ENCODE measurements around the gene CDKN1C. TPM values are rescaled to one million over a fixed set of nuclear protein-coding genes. Genes with fewer than 3 reads are reported as not detected.

Gene CDKN1C
- total RNA-seq, 2 donors from 2014 or later = 23.6 to 58.8 TPM

- DNase-seq (ENCODE audit: low spot score) = no peak
- intact Hi-C loops (cut with DNase I) = loop anchor here (5.0 to 10.0 kb wide), 2 partner anchors 467 to 589 kb away; partner anchors contain the start of genes C11orf21 (in 1 of the 2) and TSPAN32 (in 1 of the 2)
Observed at GRCh38 chr11:2893935-2894334, 8.4 kb upstream of the CDKN1C start.

- no peak for DNase-seq (ENCODE audit: low spot score)
- intact Hi-C loops (cut with DNase I) = loop anchor here (5.0 to 10.0 kb wide), 2 partner anchors 466 to 588 kb away; partner anchors contain the start of genes C11orf21 (in 1 of the 2) and TSPAN32 (in 1 of the 2)
Observed at GRCh38 chr11:2892967-2893528, 7.5 kb upstream of the CDKN1C start.

GRCh38 chr11:2892215-2892966, 6.8 kb upstream of the CDKN1C start:
- DNase-seq (ENCODE audit: low spot score) = no peak
- intact Hi-C loops (cut with DNase I) = loop anchor here (5.0 to 10.0 kb wide), 2 partner anchors 465 to 588 kb away; partner anchors contain the start of genes C11orf21 (in 1 of the 2) and TSPAN32 (in 1 of the 2)

DNA sequence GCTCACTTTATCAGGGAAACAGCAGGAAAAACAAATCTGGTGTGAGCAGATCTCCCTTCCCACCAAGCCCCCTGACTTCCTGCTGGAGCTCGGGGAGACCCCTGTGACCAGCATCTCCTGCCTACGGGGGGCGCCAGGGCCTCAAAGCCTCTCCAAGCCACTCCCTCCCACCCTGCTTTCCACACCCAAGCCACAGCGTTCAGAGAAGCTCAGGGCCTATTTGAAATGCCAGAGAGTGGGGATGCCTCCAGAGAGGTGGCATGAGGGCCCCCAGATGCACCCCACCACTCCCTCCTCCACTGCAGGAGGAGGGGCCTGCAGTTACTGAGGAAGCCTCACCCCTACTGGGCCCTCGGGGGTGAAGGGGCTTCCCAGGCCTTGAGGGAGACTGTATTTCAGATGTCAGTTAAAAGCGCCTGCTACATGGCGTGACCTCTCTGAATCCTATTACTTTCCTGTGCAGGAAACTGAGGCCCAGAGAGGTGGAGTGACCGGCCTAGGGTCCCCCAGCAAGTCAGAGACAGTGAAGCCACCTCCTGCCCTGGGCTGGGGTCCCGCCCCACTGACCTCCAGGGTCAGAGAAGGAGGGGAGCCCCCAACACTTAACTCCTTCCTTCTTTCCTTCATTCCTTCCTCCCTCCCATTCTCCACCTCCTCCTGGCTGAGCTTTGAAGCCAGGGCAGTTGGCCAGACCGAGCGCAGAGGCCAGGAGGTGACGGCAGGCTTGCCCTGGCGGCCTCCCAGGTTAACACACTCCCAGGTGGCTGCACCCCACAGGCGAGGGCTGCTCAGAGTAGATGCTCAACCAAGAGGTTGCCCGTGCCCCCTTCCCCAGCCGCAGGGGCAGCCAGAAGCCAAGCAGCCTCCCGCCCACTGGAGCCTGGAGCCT, 6.0 kb upstream of the CDKN1C start:
- peak; percentile 89 for DNase-seq (ENCODE audit: low spot score)

GRCh38 chr11:2890466-2891294, 5.1 kb upstream of the CDKN1C start:
- intact Hi-C loops (cut with DNase I) = loop anchor here (2.0 to 10.0 kb wide), 3 partner anchors 358 to 586 kb away; partner anchors contain the start of genes C11orf21 (in 1 of the 2) and TSPAN32 (in 1 of the 2)
- DNase-seq (ENCODE audit: low spot score) = no peak

More for the DNA sequence above, 6.0 kb upstream of the CDKN1C start:
- intact Hi-C loops (cut with DNase I) = loop anchor here (2.0 to 10.0 kb wide), 3 partner anchors 359 to 587 kb away; partner anchors contain the start of genes C11orf21 (in 1 of the 2) and TSPAN32 (in 1 of the 2)

DNA sequence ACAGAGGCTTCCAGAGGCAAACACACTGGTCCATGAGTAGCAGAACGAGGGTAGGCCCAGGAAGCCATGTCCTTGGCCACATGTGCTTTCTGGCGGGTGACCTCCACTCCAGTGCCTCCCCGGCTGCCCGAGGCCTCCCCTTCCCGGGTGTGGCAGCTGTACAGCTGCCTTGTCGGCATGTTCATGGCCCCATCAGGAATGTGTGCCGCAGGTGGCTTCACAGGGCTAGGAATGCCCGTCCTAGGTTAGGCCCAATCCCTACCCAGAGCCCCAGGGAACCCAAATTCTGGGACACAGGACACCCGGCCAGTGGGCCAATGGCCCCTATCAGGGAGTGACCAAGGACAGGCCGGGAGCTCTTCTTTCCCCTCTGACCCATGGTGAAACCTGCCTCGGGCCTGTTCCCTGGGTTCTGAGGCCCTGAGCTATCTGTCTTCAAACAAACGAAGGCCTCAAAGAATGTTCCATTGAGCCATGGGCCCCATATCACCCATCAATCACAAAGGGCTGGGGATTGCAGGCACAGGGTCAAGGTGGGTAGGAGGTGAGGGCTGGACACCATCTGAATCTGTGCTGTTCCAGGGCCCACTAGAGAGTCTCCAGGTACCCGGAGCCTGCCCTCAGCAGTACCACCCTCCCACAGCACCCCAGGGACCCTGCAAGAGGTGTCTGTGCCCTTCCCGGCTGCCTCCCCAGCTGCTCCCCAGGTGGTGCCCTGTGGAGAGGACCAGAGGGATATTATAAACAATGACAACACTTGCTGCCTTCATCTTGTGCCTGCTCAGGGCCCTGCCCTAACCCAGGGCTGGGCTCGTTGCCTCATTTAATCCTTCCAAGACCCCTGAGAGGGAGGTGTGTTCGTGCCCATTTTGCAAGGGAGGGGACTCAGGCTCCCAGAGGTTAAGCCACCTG, 4.0 kb upstream of the CDKN1C start:
- intact Hi-C loops (cut with DNase I) = loop anchor here (2.0 to 10.0 kb wide), 4 partner anchors 185 to 585 kb away; partner anchors contain the start of genes C11orf21 (in 2 of the 2) and TSPAN32 (in 2 of the 2)
- no peak for DNase-seq (ENCODE audit: low spot score)

GRCh38 chr11:2888266-2888968, 2.8 kb upstream of the CDKN1C start:
- intact Hi-C loops (cut with DNase I) = loop anchor here in 1 of 2 donors (10.0 kb wide), 2 partner anchors 184 to 584 kb away; partner anchors contain the start of genes C11orf21 and TSPAN32
- peak; percentile 97 for DNase-seq (ENCODE audit: low spot score)

DNA sequence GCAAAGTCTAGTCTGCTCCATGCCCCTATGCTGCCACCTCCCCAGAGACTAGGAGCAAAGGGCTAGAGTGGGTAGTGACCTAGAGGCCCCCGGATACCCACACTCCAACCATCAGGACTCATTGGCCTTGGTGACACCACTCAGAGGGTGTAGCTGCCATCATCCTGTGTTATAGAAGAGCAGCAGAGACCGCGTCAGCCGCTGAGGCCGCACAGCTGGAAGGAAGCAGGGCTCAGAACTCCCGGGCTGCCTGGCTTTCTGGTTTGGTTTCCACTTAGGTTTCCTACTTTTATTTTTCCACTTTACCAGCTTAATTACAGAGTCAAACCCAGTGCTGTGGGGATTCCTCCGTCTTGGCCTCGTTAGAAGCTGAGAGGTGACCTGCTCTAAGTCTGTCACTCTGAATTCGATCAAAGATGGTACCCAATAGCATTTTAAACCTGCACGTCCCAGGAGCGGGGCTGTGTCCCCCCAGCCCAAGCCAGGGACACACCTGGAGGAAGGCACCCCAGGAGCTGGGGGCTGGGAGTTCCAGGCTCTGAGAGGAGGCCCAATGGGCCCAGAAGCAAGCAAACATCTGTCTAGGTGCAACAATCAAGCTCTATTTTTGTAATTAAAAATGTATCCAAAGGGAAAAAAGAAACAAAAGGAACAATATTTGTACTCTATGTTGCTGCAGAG, 2.1 kb upstream of the CDKN1C start:
- DNase-seq (ENCODE audit: low spot score) = no peak
- intact Hi-C loops (cut with DNase I) = loop anchor here in 1 of 2 donors (10.0 kb wide), 2 partner anchors 183 to 583 kb away; partner anchors contain the start of genes C11orf21 and TSPAN32

- no peak for DNase-seq (ENCODE audit: low spot score)
Observed at GRCh38 chr11:2886936-2887335, 1.4 kb upstream of the CDKN1C start.

DNA sequence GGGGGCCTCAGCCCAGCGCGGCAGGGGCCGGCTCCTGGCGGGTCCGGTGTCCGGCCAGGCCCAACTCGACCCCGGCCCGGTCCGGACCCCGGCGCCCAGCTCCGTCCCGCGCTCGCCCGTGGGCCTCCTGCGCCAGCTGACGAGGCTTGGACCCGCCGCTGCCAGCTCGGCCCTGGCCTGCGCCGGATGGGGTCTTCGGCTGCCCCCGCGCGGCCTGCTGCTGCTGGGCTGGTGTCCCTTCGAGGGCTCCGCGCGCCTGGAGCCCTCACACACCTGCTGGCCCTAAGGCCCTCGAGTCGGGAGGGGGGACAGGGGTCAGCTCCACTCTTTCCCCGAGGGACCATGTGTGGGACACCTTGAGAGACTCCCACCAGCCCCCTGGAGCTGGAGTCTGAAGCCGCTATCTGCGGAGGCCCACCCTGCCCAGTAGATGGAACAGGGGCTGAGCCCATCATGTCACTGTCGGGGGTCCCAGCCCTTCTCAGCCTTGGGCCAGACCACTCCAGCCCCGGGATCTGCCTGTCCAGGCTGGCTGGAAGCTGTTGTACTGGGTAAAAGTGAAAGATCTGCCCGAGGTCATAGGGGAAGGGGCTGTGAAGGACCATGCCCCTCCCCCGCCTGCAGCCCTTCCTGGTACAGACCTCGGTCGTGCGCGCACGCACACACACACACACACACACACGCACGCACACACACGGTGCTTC, 768 bp upstream of the CDKN1C start:
- intact Hi-C loops (cut with DNase I) = loop anchor here in 1 of 2 donors (10.0 kb wide), 2 partner anchors 182 to 582 kb away; partner anchors contain the start of genes C11orf21 and TSPAN32
- DNase-seq (ENCODE audit: low spot score) = no peak

More at GRCh38 chr11:2886936-2887335, 1.4 kb upstream of the CDKN1C start:
- intact Hi-C loops (cut with DNase I) = loop anchor here in 1 of 2 donors (10.0 kb wide), 2 partner anchors 182 to 582 kb away; partner anchors contain the start of genes C11orf21 and TSPAN32

- intact Hi-C loops (cut with DNase I) = loop anchor here in 1 of 2 donors (10.0 kb wide), 2 partner anchors 180 to 580 kb away; partner anchors contain the start of genes C11orf21 and TSPAN32
Observed at GRCh38 chr11:2885017-2885677, 428 bp downstream of the CDKN1C start.

DNA sequence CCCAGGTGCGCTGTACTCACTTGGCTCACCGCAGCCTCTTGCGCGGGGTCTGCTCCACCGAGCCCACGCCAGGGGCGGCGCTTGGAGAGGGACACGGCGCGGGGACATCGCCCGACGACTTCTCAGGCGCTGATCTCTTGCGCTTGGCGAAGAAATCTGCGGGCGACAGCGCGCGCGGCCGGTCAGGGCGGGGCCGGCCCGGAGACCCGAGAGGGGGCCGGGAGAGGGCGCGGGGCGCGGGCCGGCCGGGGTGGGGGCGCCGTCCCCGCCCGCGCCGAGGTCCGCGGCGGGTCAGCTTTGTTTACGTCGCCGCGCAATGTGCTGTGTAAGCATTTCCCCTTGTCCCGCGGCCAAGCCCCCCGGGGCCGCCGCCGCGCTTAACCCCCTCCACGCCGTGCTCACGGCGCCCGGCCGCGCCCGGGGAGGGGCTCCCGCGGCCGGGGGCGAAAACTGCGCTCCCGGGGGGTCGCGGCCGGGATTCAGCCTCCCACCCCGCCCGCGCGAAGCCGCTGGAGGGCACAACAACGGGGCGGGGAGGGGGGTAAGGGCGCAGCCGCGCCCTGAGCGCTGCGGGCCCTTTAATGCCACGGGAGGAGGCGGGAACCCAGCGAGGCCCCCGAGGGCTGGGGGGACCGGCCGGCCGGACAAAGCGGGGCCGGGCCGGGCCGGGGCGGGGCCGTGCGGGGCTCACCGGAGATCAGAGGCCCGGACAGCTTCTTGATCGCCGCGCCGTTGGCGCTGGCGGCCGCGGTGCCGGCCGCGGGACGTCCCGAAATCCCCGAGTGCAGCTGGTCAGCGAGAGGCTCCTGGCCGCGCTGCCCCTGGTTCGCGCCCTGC, 1.4 kb downstream of the CDKN1C start:
- DNase-seq (ENCODE audit: low spot score) = no peak
- intact Hi-C loops (cut with DNase I) = loop anchor here in 1 of 2 donors (5.0 to 10.0 kb wide), 3 partner anchors 47 to 579 kb away; partner anchors contain the start of genes C11orf21 and TSPAN32

More at GRCh38 chr11:2885017-2885677, 428 bp downstream of the CDKN1C start:
- no peak for DNase-seq (ENCODE audit: low spot score)

- DNase-seq (ENCODE audit: low spot score) = no peak
Observed at GRCh38 chr11:2883640-2883978, 2.0 kb downstream of the CDKN1C start.

More at GRCh38 chr11:2883640-2883978, 2.0 kb downstream of the CDKN1C start:
- intact Hi-C loops (cut with DNase I) = loop anchor here in 1 of 2 donors (5.0 to 10.0 kb wide), 3 partner anchors 46 to 579 kb away; partner anchors contain the start of genes C11orf21 and TSPAN32
